Fibroblast of gingiva (primary cell): Measurements from ENCODE around the gene STAG2.
"Not testable (repeated sequence)": the region's sequence is repeated elsewhere in the genome, so short reads cannot be mapped to it uniquely, and the experiment has no call there.

Source experiments
- DNase-seq: peaks from one replicate; pipeline ENCODE4 v3.0.0-alpha.2; 2011; ENCODE audit warnings: low read depth

Gene STAG2

GRCh38 chrX:123961268-123962005, at the start of gene STAG2:
Gene STAG2 (plus strand): TSS chrX:123961706. CDS start chrX:124022628, 60,922 bp downstream.
- peak; percentile 89 for DNase-seq

GRCh38 chrX:123917069-123917468, 44.4 kb upstream of the STAG2 start:
- no peak for DNase-seq

- no peak for DNase-seq
Observed at GRCh38 chrX:123918106-123918721, 43.3 kb upstream of the STAG2 start.

- peak; percentile 33 for DNase-seq
Observed at GRCh38 chrX:123920105-123920785, 41.3 kb upstream of the STAG2 start.

GRCh38 chrX:123923211-123923610, 38.3 kb upstream of the STAG2 start:
- DNase-seq: no peak

- DNase-seq: no peak
Observed at GRCh38 chrX:123924186-123924585, 37.3 kb upstream of the STAG2 start.

- DNase-seq: no peak
Observed at GRCh38 chrX:123927845-123928244, 33.7 kb upstream of the STAG2 start.

GRCh38 chrX:123932055-123932454, 29.5 kb upstream of the STAG2 start:
- DNase-seq: not testable (repeated sequence)

- no peak for DNase-seq
Observed at GRCh38 chrX:123943074-123943473, 18.4 kb upstream of the STAG2 start.

- DNase-seq: no peak
Observed at GRCh38 chrX:123943488-123943887, 18.0 kb upstream of the STAG2 start.

- no peak for DNase-seq
Observed at GRCh38 chrX:123949846-123950245, 11.7 kb upstream of the STAG2 start.

GRCh38 chrX:123959281-123960063, 2.0 kb upstream of the STAG2 start:
- DNase-seq: peak; percentile 23

GRCh38 chrX:123960956-123961267, 594 bp upstream of the STAG2 start:
- DNase-seq: no peak

- DNase-seq: no peak
Observed at GRCh38 chrX:123962006-123962467, 531 bp downstream of the STAG2 start.

GRCh38 chrX:123962794-123963373, 1.4 kb downstream of the STAG2 start:
- peak; percentile 96 for DNase-seq

- DNase-seq: peak; percentile 63
Observed at GRCh38 chrX:123964156-123964834, 2.8 kb downstream of the STAG2 start.

- DNase-seq: no peak
Observed at GRCh38 chrX:123965712-123966111, 4.2 kb downstream of the STAG2 start.

- DNase-seq: no peak
Observed at GRCh38 chrX:123967497-123967896, 6.0 kb downstream of the STAG2 start.

- DNase-seq: no peak
Observed at GRCh38 chrX:123968383-123969050, 7.0 kb downstream of the STAG2 start.

GRCh38 chrX:123971982-123972381, 10.5 kb downstream of the STAG2 start:
- peak; percentile 24 for DNase-seq

GRCh38 chrX:123973921-123974320, 12.4 kb downstream of the STAG2 start:
- no peak for DNase-seq
